LoVo (cell line): Measurements from ENCODE around the gene VWF.
A peak's percentile ranks its signal among the peaks of the same experiment; 100 is the strongest.
"Not testable (repeated sequence)": the region's sequence is repeated elsewhere in the genome, so short reads cannot be mapped to it uniquely, and the experiment has no call there.

Experiments used
- DNase-seq: peaks from one replicate; pipeline ENCODE4 v3.0.0-alpha.2; 2016; ENCODE audit warnings: low spot score

VWF gene

GRCh38 chr12:6104027-6104426 lies 20.4 kb downstream of the VWF start:
- no peak for DNase-seq

DNA sequence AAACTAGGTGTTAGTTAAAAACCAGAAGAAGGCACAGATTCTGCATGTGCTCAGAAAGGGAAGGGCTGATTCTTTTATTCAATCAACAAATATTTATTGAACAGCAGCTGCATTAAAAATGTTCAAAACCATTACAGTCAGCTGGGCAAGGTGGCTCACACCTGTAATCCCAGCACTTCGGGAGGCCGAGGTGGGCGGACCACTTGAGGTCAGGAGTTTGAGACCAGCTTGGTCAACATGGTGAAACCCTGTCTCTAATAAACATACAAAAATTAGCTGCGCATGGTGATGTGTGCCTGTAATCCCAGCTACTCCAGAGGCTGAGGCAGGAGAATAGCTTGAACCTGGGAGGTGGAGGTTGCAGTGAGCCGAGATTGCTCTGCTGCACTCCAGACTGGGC lies 22.4 kb downstream of the VWF start:
- DNase-seq: not testable (repeated sequence)

GRCh38 chr12:6099316-6099715 lies 25.2 kb downstream of the VWF start:
- DNase-seq: no peak

DNA sequence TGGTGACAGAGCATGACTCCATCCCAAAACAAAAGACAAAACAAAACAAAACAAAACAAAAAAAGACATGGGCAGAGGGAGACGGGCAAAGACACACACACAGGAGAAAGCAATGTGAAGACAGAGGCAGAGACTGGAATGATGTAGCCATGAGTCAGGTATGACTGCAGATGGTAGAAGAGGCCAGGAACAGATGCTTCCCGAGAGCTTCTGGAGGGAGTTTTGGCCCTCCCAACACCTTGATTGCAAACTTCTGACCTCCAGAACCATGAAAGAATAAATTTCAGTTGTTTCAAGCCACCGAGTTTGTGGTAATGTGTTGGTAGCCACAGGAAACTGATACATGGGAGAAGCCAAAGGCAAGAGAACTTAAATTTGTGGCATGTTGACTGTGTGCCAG lies 27.1 kb downstream of the VWF start:
- DNase-seq: no peak

DNA sequence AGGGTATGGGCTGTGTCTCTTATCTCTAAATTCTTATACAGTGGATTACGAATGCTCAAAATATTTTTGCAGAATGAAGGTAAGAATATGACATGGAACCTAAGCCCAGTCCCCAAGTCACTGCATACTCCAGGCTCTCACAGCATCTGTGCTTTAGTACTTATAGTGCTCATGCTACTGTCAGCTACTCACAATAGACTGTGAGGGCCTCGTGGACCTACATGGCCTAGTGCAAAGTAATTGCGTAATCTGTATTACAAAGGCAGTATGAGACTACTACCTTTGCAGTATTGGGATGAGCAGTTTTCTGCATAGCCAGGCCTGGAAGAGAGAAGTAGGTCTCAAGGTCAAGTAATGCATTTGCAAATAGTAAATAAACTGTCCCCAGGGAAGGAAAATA lies 27.9 kb downstream of the VWF start:
- DNase-seq: no peak

DNA sequence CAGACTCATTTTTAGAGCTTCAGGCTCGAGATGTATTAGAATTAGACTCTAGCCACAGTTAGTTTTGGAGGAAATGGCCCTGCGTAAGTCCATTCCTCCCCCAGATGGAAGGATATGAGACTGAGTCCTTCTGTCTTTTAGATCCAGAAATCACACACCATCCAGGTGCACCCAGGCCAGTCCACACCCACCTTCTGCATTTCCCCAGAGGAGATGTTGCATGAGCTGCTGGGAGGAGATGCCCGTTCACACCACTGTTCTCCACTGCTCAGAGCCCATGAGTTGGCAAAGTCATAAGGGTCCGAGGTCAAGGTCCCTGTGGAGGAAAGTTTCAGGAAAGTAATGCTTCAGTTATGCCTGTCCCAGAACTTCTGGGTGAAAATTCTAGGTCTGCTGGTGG lies 29.2 kb downstream of the VWF start:
- no peak for DNase-seq

DNA sequence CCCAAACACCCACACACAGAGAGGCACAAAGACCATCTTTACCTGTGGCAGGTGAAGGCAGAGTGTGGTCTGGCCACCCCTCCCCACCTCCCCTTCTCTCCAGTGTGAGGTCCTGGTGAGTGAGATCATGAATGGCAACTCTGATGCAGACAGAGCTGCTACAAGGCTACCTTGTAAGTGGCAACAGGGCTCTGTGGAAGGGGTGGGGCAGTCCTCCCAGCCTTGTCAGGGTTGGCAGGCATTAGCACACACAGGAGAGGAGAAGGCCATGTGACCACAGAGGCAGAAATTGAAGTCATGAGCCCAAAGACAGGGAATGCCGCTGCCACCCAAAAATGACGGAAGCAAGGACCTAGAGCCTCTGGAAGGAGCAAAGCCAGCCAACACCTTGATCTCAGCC lies 30.7 kb downstream of the VWF start:
- DNase-seq: peak; percentile 51

DNA sequence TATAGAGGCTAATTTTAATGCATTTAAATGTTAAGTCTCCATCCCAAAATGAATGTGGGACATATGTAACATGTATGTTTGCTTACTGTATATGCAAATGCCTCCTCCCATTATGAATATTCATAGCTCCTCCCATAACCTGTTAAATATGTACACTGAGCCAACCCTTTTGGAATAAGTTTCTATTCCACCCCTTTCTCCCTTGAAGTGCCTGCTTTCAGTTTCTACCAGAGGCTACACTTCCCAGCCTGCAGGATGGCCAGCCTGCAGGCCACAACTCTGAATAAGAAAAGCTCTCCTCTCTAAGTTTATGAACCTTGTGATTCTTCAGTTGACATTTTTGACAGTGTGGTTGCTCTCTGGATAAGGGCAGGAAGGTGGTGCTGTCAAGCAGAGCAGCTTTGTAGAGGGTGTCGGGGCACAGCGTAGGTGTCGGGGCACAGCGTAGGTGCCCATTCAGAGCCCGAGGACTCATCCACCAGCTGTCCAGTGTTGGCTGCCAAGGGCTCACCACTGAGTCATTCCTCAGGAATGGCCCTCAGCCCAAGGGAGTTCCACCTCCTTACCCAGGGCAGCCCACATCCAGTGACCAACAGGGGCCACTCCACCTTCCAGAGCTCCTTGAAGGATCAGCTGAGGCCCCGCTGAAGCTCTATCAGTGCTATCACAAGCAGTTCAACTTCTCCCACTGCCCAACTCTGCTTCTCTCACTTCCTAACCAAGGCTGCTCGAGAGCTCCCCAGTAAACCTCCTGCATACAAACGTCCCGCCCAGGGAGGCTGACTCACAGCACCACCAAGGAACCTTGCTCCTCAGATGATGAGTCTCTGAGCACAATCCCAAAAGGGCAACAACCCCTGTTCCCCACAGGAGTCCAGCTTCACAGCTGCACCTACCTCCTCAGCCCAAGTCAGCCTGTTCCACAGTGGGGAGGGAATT lies 31.4 kb downstream of the VWF start:
- DNase-seq: peak; percentile 93

- DNase-seq: no peak
These were observed 32.5 kb downstream of the VWF start for GRCh38 chr12:6091786-6092566.

GRCh38 chr12:6090803-6091202 lies 33.7 kb downstream of the VWF start:
- DNase-seq: no peak

- DNase-seq: peak; percentile 61
These were observed 35.3 kb downstream of the VWF start for GRCh38 chr12:6088921-6089747.

DNA sequence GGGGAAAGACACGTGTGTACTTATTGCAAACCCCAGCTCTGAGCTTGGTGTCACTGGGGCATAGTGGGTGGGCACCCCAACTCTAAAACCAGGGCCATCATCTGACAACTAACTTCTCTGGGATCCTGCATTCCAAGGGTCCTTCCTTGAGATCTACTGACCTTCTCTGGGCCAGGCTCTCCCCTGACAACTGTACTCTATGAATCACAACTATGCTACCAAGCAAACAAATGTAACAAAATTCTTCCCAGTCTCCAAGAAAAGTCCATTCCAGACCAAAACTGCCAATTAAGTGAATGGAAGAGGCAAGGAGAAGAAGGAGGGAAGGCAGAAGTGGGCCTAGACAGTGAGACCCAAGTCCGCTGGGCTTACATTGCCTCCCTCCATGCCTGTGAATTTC lies 38.2 kb downstream of the VWF start:
- DNase-seq: no peak

GRCh38 chr12:6085841-6086240 lies 38.6 kb downstream of the VWF start:
- DNase-seq: no peak

DNA sequence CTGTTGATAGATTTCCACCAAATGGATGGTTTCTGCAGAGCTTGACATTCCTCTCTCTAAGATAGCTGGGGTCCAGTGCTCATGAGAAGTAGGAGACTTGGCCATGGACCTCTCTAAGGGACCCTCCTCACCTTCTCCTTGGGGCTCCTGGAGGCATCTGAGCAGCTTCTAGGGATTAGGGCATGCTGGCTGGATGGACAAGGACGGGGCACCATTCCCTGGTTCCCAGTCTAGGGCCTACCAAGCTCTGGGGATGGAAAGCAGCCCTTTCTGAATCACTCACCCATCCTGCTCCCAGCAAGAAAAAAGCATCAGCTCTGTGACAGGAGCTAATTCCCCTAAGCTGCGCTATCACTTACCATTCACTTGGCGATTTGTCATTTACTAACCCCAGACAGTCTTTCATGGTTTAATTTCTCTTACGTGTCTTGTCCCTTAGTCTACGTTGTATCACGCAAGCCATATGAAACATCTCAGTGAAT lies 39.5 kb downstream of the VWF start:
- no peak for DNase-seq

GRCh38 chr12:6084261-6084968 lies 40.1 kb downstream of the VWF start:
- peak; percentile 84 for DNase-seq

DNA sequence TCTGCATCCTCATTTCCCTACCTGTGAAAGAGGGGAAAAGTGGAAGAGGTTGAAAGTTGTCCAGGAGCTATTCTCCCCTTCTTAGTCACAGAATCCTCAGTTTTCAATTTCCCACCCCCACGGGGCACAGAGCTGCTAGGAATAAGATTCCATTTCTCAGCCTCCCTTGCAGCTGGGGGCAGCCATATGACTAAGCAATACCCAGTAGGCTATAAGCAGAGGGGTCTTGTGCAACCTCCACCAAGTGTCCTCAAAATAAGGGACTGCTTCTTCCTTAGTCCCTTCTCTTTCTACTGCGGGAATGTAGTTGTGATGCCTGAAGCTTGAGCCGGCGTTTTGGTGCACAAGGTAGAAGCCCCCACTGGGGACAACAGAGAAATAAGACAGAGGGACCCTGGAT lies 40.9 kb downstream of the VWF start:
- no peak for DNase-seq

DNA sequence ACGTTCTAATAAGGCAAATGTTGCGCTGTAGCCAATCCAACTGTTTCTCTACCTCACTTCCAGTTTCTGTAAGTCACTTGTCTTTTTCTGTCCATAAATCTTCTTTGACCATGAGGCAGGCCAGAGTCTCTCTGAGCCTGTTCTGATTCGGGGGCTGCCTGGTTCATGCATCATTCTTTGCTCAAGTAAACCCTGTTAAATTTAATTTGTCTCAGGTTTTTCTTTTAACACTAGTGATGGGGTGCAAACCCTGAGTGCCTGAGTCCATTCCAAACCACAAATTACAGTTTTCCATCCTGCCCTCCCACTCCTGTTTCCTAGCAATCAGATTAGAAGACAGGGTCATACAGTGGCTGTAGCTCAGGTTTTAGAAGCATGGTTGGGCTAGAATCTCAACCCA lies 41.9 kb downstream of the VWF start:
- DNase-seq: no peak

DNA sequence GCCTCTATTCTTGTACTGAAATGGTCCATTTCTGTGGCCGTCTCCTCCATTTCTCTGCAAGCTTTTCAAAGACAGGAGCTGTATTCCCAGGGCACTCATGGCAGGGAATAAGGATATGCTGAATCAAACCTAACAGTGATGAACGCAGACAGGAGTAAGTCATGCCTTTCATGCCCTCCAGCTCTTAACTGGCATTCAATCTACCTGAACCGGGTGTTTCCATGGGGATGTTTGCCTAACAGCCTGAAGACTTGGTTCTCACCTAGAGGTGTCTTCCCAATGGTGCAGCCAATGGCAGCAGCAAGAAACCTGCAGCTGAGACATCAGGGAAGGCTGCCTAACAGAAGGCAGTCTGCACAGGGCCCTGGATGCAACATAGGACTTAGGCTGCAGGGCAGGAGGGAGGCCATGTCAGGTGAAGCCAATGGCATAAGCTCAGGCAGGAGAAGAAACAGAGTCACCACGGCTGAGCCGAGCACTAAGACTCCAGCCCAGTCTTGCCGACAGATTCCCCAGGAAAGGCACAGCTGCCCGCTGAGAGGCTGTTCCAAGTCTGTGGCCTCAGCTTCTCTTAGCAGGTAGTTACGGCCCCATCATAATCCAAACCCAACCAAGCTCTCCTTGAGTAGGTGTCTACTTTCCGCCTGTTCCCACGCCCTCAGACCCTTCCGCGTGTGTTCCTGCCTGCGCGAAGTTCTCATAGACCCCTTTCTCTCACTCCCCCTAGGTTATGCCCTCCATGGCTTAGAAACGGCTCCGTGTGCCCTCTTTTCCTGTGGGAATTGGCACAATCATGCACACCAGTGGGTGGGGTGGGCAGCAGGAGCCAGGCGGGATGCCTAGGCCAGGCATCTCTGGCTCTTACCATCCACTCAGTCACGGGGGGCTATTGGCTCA lies 44.1 kb downstream of the VWF start:
- no peak for DNase-seq

DNA sequence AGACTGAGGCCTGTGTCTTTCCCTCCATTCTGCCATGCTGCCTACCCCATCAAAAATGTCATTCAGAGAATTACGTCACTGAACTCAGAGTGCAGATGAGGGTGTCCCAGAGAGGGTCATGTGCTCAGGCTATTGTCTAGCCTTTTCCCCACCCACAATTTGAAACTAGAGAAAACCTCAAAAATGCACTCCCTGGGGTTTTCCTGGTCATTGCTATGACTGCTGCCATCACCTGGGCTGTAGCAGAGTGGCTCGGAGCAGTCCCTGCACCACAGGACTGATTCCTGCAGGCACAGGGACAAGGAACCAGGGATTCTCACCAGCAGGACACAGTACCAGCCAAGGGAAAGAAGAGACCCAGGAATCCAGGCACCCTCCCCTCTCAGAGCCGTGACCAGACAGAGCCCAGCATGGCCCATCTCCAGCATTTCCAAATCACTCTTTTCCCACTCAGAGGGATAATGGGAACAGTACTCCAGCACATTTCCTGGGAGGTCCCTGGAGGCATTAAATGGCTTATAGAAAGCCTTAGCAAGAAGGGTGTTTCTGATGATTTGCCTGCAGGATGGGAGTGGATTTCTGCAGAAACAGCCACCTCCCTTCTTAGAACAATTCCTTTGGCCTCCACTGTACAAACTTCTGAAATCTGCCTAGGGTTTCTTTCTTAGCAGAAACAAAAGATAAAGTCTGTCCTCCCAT lies 45.9 kb downstream of the VWF start:
- no peak for DNase-seq

DNA sequence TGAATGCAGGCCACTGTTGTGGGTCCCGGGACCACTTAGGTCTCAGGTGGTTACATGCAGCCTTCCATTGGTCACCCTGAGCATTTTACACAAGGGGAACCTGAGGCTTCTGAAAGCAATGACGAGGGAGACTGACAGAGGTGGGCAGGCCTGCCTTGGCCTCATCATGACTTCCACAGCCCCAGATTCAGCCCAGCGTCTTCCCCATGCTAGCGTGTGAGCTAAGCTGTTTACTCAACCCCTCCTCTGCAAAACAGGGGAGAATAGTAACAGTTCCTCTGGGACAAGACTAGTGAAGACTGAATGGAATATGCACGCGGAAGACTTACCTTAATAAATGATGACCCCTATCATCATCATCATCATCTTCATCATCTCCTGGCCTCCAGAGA lies 46.8 kb downstream of the VWF start:
- no peak for DNase-seq
